HG02943 (cell line): ENCODE results near the gene MAN1A1.

ENCODE experiments used
- ATAC-seq: cut with Tn5 transposase; IDR thresholded peaks from one replicate; pipeline ENCODE4 v1.9.1; 2021; ENCODE audit warnings: mild to moderate bottlenecking, low read depth, moderate library complexity; ENCODE audit not compliant: unreplicated experiment

The MAN1A1 gene

GRCh38 chr6:119132261-119132981 is 217.1 kb downstream of the MAN1A1 start:
- no peak for ATAC-seq

GRCh38 chr6:119129968-119130484 is 219.5 kb downstream of the MAN1A1 start:
- no peak for ATAC-seq

DNA sequence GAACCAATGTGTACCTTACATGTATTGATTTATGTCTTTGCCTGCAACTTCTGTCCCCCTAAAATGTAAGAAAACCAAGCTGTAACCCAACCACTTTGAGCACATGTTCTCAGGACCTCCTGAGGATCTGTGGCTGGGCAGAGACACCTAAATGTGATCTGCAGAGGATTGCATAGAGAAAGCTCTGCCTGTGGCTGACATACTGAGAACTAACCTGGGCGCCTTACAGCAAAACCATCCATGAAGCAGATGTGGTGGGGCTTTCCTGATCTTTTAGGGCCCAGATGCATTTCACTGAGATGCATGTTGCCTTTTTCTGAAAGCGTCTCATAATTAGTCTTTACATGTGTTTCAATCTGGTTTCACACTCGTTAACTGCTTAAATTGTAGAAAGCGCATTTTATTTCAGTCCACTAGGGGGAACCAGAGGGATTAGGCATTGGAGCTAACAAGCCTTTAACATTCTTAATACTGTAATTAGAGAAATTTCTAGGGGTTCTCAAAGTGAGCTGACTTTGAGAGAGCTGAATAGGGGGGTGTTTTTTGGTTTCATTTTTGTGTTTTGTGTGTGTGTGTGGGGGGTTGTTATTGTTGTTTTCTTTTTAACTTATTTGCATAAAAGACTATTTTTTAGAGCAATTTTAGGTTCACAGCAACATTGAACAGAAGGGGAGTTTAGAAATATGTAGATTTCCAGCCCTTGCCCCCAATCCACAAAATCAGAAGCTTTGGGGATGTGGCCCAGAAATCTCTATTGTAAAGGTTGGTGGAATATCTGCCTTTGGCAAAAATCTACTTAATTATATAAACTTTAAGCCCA is 220.2 kb downstream of the MAN1A1 start:
- peak; percentile 81 for ATAC-seq

DNA sequence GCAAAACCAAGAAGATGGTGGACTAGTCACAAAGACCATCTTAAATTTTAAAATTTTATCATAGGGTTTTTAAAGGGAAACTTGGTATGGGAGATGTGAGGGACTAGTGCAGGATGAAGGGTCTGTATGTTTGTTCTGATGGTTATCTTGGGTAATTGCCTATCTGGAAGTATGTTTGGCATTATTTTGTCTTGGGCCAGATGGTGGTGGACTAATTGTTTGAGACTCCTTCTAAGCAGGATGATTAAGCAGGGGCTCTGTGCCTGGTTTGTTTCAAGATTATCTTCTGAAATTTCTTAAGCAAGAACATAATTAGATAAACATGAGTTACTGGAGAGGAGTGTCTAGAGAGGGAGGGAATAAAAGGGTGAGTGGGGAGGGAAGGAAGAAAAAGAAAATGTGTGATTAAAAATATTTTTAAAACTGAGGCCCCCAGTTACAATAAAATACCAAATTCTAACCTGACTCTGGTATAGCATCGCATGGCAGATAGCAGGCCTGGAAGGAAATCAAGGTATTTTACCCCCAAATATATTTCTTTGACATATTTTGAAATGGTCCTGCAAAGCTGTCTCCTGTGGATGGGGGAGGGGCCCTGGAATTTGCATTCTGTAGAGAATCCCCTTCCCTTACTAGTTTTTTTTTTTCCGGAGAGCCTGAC is 221.2 kb downstream of the MAN1A1 start:
- ATAC-seq, result no peak

DNA sequence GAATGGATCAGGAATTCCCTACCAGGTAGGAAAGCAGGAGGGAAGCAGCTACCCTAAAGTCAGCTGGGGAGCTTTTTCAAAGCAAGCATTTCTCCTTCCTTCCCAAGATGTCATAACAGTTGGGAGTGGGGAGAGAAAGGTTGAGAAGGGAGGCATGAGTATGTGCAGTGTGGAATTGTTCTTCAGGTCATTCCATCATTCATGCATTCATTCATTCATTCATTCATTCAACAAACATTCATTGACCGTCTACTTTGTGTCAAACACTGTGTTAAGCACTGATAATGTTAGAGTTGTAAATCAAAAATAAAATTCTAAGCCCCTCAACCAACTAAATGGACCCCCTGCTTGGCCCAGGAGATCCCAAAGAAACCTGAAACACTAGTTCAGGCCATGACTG is 221.9 kb downstream of the MAN1A1 start:
- no peak for ATAC-seq
